HEK293 (cell line): ENCODE results near the gene GLRX2.

Source experiments
- CTCF ChIA-PET: fragments of 350-600 bp; formaldehyde crosslinking; extraction: SDS; loops from one replicate; lab custom pipeline; 2021; ENCODE audit warnings: antibody characterized with exemption; lab: Yijun Ruan, JAX
- POLR2A ChIA-PET: fragments of 300-600 bp; formaldehyde crosslinking; extraction: SDS; loops from one replicate; lab custom pipeline; 2020; ENCODE audit warnings: antibody characterized with exemption, inconsistent platforms; lab: Yijun Ruan, JAX
- H3K27ac ChIP-seq: fragments of 200-500 bp; sonication (Bioruptor generic); 2 replicates; pipeline ENCODE4 v1.5.1; 2014; ENCODE audit warnings: low read depth, low read length, control low read depth, inconsistent platforms; ENCODE audit errors: extremely low read depth
- H3K36me3 ChIP-seq, 2 experiments: fragments of 200-500 bp in 1 of 2; sonication (Bioruptor generic) in 1 of 2; 1 replicate in 1 of 2; 2 replicates in 1 of 2; pipeline ENCODE4 v1.5.1; 2014 to 2017; ENCODE audit warnings: inconsistent platforms in 2 of 2, low read length in 2 of 2; ENCODE audit not compliant: control insufficient read depth in 2 of 2, insufficient read depth in 1 of 2
- H3K4me1 ChIP-seq: fragments of 200-500 bp; sonication (Bioruptor generic); 2 replicates; pipeline ENCODE4 v1.5.1; 2014; ENCODE audit warnings: mild to moderate bottlenecking, low read length, inconsistent platforms; ENCODE audit not compliant: control insufficient read depth, insufficient read depth
- H3K4me3 ChIP-seq: 2 replicates; pipeline ENCODE4 v1.5.1; 2011; ENCODE audit warnings: low read depth, mild to moderate bottlenecking, control low read depth, low read length, moderate library complexity
- H3K9me3 ChIP-seq: fragments of 200-500 bp; sonication (Bioruptor generic); 2 replicates; pipeline ENCODE4 v1.5.1; 2014; ENCODE audit warnings: low read depth, low read length, inconsistent platforms; ENCODE audit not compliant: control insufficient read depth, insufficient read depth
- FEZF1 ChIP-seq: fragments of 450-650 bp; formaldehyde crosslinking; IDR thresholded peaks from 2 replicates; pipeline ENCODE4 v1.5.1; 2016; ENCODE audit warnings: missing biosample characterization, missing genetic modification characterization
- IKZF3 ChIP-seq: fragments of 450-650 bp; IDR thresholded peaks from 2 replicates; pipeline ENCODE4 v1.5.0; 2018; ENCODE audit warnings: missing biosample characterization, mild to moderate bottlenecking, missing genetic modification characterization, moderate library complexity
- KLF10 ChIP-seq: fragments of 450-650 bp; IDR thresholded peaks from 2 replicates; pipeline ENCODE4 v1.5.1; 2018; ENCODE audit warnings: missing biosample characterization, mild to moderate bottlenecking, missing genetic modification characterization
- REPIN1 ChIP-seq: fragments of 450-650 bp; formaldehyde crosslinking; IDR thresholded peaks from 2 replicates; pipeline ENCODE4 v1.5.1; 2017; ENCODE audit warnings: missing biosample characterization, missing genetic modification characterization, low read depth
- SALL2 ChIP-seq: fragments of 450-650 bp; formaldehyde crosslinking; IDR thresholded peaks from 2 replicates; pipeline ENCODE4 v1.5.0; 2017; ENCODE audit warnings: missing biosample characterization, mild to moderate bottlenecking, missing genetic modification characterization, borderline replicate concordance
- ZBTB48 ChIP-seq: fragments of 450-650 bp; formaldehyde crosslinking; IDR thresholded peaks from 2 replicates; pipeline ENCODE4 v1.5.1; 2016; ENCODE audit warnings: missing biosample characterization, missing genetic modification characterization
- ZFP37 ChIP-seq: fragments of 450-650 bp; formaldehyde crosslinking; IDR thresholded peaks from 2 replicates; pipeline ENCODE4 v1.5.1; 2016; ENCODE audit warnings: missing biosample characterization, missing genetic modification characterization
- ZNF10 ChIP-seq: fragments of 450-650 bp; formaldehyde crosslinking; IDR thresholded peaks from 2 replicates; pipeline ENCODE4 v1.5.1; 2017; ENCODE audit warnings: missing biosample characterization, missing genetic modification characterization
- ZNF140 ChIP-seq: fragments of 450-650 bp; formaldehyde crosslinking; IDR thresholded peaks from 2 replicates; pipeline ENCODE4 v1.5.1; 2016; ENCODE audit warnings: missing biosample characterization, missing genetic modification characterization
- ZNF157 ChIP-seq: fragments of 450-650 bp; formaldehyde crosslinking; IDR thresholded peaks from 2 replicates; pipeline ENCODE4 v1.5.1; 2016; ENCODE audit warnings: missing biosample characterization, missing genetic modification characterization
- ZNF175 ChIP-seq: fragments of 450-650 bp; formaldehyde crosslinking; IDR thresholded peaks from 2 replicates; pipeline ENCODE4 v1.5.1; 2016; ENCODE audit warnings: missing biosample characterization, missing genetic modification characterization
- ZNF214 ChIP-seq: fragments of 450-650 bp; formaldehyde crosslinking; IDR thresholded peaks from 2 replicates; pipeline ENCODE4 v1.5.1; 2017; ENCODE audit warnings: missing biosample characterization, mild to moderate bottlenecking, missing genetic modification characterization, borderline replicate concordance
- ZNF274 ChIP-seq, 2 experiments: fragments of 200-500 bp in 1 of 2; fragments of 450-650 bp in 1 of 2; sonication (Bioruptor generic) in 1 of 2; formaldehyde crosslinking in 1 of 2; IDR thresholded peaks; 2 replicates each; pipeline versions ENCODE4 v1.5.1 to v1.6.1; 2014 to 2016; ENCODE audit warnings: borderline replicate concordance in 1 of 2, inconsistent platforms in 1 of 2, low read length in 1 of 2, missing biosample characterization in 1 of 2, missing genetic modification characterization in 1 of 2
- ZNF324 ChIP-seq: fragments of 450-650 bp; formaldehyde crosslinking; IDR thresholded peaks from 2 replicates; pipeline ENCODE4 v1.5.1; 2016; ENCODE audit warnings: missing biosample characterization, missing genetic modification characterization
- ZNF354C ChIP-seq: fragments of 450-650 bp; formaldehyde crosslinking; IDR thresholded peaks from 2 replicates; pipeline ENCODE4 v1.5.1; 2016; ENCODE audit warnings: missing biosample characterization, missing genetic modification characterization, low read depth, borderline replicate concordance
- ZNF366 ChIP-seq: fragments of 450-650 bp; formaldehyde crosslinking; conservative IDR thresholded peaks from 2 replicates; pipeline ENCODE4 v1.5.1; 2016; ENCODE audit warnings: missing biosample characterization, missing genetic modification characterization
- ZNF426 ChIP-seq: fragments of 450-650 bp; formaldehyde crosslinking; IDR thresholded peaks from 2 replicates; pipeline ENCODE4 v1.5.1; 2017; ENCODE audit warnings: missing biosample characterization, missing genetic modification characterization, mild to moderate bottlenecking, inconsistent platforms, moderate library complexity
- ZNF501 ChIP-seq: fragments of 450-650 bp; formaldehyde crosslinking; IDR thresholded peaks from 2 replicates; pipeline ENCODE4 v1.5.1; 2016; ENCODE audit warnings: missing biosample characterization, missing genetic modification characterization
- ZNF513 ChIP-seq: fragments of 450-650 bp; IDR thresholded peaks from 2 replicates; pipeline ENCODE4 v1.5.1; 2018; ENCODE audit warnings: missing biosample characterization, missing genetic modification characterization
- ZNF555 ChIP-seq: fragments of 450-650 bp; formaldehyde crosslinking; conservative IDR thresholded peaks from 2 replicates; pipeline ENCODE4 v1.5.1; 2017; ENCODE audit warnings: missing biosample characterization, mild to moderate bottlenecking, missing genetic modification characterization, inconsistent platforms
- ZNF558 ChIP-seq: fragments of 450-650 bp; formaldehyde crosslinking; IDR thresholded peaks from 2 replicates; pipeline ENCODE4 v1.5.1; 2016; ENCODE audit warnings: missing biosample characterization, missing genetic modification characterization
- ZNF596 ChIP-seq: fragments of 450-650 bp; IDR thresholded peaks from 2 replicates; pipeline ENCODE4 v1.5.0; 2018; ENCODE audit warnings: missing biosample characterization, mild to moderate bottlenecking, missing genetic modification characterization, moderate library complexity
- ZNF600 ChIP-seq: fragments of 450-650 bp; formaldehyde crosslinking; IDR thresholded peaks from 2 replicates; pipeline ENCODE4 v1.5.1; 2016; ENCODE audit warnings: missing biosample characterization, missing genetic modification characterization
- ZNF610 ChIP-seq: fragments of 450-650 bp; formaldehyde crosslinking; IDR thresholded peaks from 2 replicates; pipeline ENCODE4 v1.5.1; 2016; ENCODE audit warnings: missing biosample characterization, missing genetic modification characterization, borderline replicate concordance
- ZNF629 ChIP-seq: fragments of 450-650 bp; formaldehyde crosslinking; IDR thresholded peaks from 2 replicates; pipeline ENCODE4 v1.5.1; 2017; ENCODE audit warnings: missing biosample characterization, missing genetic modification characterization
- ZNF654 ChIP-seq: fragments of 450-650 bp; formaldehyde crosslinking; IDR thresholded peaks from 2 replicates; pipeline ENCODE4 v1.5.1; 2016; ENCODE audit warnings: low read depth, missing biosample characterization, missing genetic modification characterization
- ZNF776 ChIP-seq: fragments of 450-650 bp; formaldehyde crosslinking; IDR thresholded peaks from 2 replicates; pipeline ENCODE4 v1.5.0; 2017; ENCODE audit warnings: missing biosample characterization, missing genetic modification characterization, borderline replicate concordance
- ZNF792 ChIP-seq: fragments of 450-650 bp; formaldehyde crosslinking; IDR thresholded peaks from 2 replicates; pipeline ENCODE4 v1.5.1; 2016; ENCODE audit warnings: missing biosample characterization, missing genetic modification characterization
- TF ChIP-seq, protein P1 (sequence below): fragments of 450-650 bp; formaldehyde crosslinking; IDR thresholded peaks from 2 replicates; pipeline ENCODE4 v1.5.1; 2016; ENCODE audit warnings: missing biosample characterization, missing genetic modification characterization

GLRX2 gene

GRCh38 chr1:193060938-193061337 is 44.3 kb downstream of the GLRX2 start:
- TF ChIP-seq ZNF792: no peak
- TF ChIP-seq ZNF513 (tag by site-specific recombination): 0 out of 2 replicates have a peak, but pooled peaks have one; percentile 15
- TF ChIP-seq ZNF10 (tag by site-specific recombination): 0 out of 2 replicates have a peak, but pooled peaks have one; percentile 19
- no peak for TF ChIP-seq ZNF157
- no peak for TF ChIP-seq ZNF324 (tag by site-specific recombination)
- no peak for TF ChIP-seq ZNF558 (tag by site-specific recombination)
- TF ChIP-seq ZNF600 (tag by site-specific recombination): peak; percentile 30; the same call in 1 of the 2 replicates
- no peak for TF ChIP-seq ZFP37 (tag by site-specific recombination)
- no peak for TF ChIP-seq ZNF140 (tag by site-specific recombination)
- TF ChIP-seq ZNF214: no peak
- TF ChIP-seq ZBTB48 (tag by site-specific recombination): no peak
- TF ChIP-seq ZNF501 (tag by site-specific recombination): no peak
- TF ChIP-seq ZNF596 (tag by site-specific recombination): no peak
- no peak for TF ChIP-seq SALL2 (tag by site-specific recombination)
- TF ChIP-seq ZNF654 (tag by site-specific recombination): no peak
- no peak for TF ChIP-seq ZNF354C (tag by site-specific recombination)
- no peak for TF ChIP-seq ZNF776
- Histone ChIP-seq H3K4me1 (no peaks in the 10 kb centered on the region), H3K9me3 (no peaks in the 10 kb centered on the region), H3K36me3 (no peaks in the 10 kb centered on the region), H3K4me3 (peak overlapping the region; percentile 100), H3K27ac (no peak overlapping the region)
- POLR2A ChIA-PET: interaction anchor here (0.9 kb wide), 1 partner anchor 44 kb away, joined by 3 read pairs; the partner anchor contains the start of gene GLRX2
- CTCF ChIA-PET: interaction anchor here (0.6 to 0.8 kb wide), 2 partner anchors 19 to 62 kb away, joined by 4 read pairs; no protein-coding TSS in a partner anchor

- H3K4me3 ChIP-seq: peak overlapping the region; percentile 100
- no peaks in the 10 kb centered on the region for H3K4me1 ChIP-seq
- POLR2A ChIA-PET: interaction anchor here (0.9 kb wide), 1 partner anchor 45 kb away, joined by 3 read pairs; the partner anchor contains the start of gene GLRX2
- no peaks in the 10 kb centered on the region for H3K9me3 ChIP-seq
- H3K36me3 ChIP-seq: no peaks in the 10 kb centered on the region
- CTCF ChIA-PET: interaction anchor here (0.6 to 0.8 kb wide), 2 partner anchors 19 to 63 kb away, joined by 4 read pairs; no protein-coding TSS in a partner anchor
- peak overlapping the region; percentile 93 for H3K27ac ChIP-seq
- TF ChIP-seq KLF10 (0 out of 2 replicates have a peak, but pooled peaks have one; percentile 28), FEZF1 (no peak)
Observed at GRCh38 chr1:193060406-193060805, 44.8 kb downstream of the GLRX2 start.

GRCh38 chr1:193060115-193060403 is 45.2 kb downstream of the GLRX2 start:
- no peaks in the 10 kb centered on the region for H3K36me3 ChIP-seq
- H3K9me3 ChIP-seq: no peaks in the 10 kb centered on the region
- CTCF ChIA-PET: no interaction called here
- peak; percentile 81; the same call in 1 of the 2 replicates for TF ChIP-seq IKZF3 (tag by site-specific recombination)
- TF ChIP-seq ZNF274 (IDR thresholded peaks at IDR 0.05; ENCODE audit: low read length): no peak
- no peak for TF ChIP-seq ZNF274 (tag by site-specific recombination; IDR thresholded peaks at IDR 0.05; ENCODE audit: borderline replicate concordance)
- TF ChIP-seq ZBTB48 (tag by site-specific recombination): no peak
- no peak for TF ChIP-seq REPIN1 (tag by site-specific recombination)
- no peak for TF ChIP-seq ZNF629 (tag by site-specific recombination)
- TF ChIP-seq ZNF426 (tag by site-specific recombination): no peak
- TF ChIP-seq ZNF555 (tag by site-specific recombination): no peak
- TF ChIP-seq ZNF175 (tag by site-specific recombination): no peak
- TF ChIP-seq, protein P1, sequence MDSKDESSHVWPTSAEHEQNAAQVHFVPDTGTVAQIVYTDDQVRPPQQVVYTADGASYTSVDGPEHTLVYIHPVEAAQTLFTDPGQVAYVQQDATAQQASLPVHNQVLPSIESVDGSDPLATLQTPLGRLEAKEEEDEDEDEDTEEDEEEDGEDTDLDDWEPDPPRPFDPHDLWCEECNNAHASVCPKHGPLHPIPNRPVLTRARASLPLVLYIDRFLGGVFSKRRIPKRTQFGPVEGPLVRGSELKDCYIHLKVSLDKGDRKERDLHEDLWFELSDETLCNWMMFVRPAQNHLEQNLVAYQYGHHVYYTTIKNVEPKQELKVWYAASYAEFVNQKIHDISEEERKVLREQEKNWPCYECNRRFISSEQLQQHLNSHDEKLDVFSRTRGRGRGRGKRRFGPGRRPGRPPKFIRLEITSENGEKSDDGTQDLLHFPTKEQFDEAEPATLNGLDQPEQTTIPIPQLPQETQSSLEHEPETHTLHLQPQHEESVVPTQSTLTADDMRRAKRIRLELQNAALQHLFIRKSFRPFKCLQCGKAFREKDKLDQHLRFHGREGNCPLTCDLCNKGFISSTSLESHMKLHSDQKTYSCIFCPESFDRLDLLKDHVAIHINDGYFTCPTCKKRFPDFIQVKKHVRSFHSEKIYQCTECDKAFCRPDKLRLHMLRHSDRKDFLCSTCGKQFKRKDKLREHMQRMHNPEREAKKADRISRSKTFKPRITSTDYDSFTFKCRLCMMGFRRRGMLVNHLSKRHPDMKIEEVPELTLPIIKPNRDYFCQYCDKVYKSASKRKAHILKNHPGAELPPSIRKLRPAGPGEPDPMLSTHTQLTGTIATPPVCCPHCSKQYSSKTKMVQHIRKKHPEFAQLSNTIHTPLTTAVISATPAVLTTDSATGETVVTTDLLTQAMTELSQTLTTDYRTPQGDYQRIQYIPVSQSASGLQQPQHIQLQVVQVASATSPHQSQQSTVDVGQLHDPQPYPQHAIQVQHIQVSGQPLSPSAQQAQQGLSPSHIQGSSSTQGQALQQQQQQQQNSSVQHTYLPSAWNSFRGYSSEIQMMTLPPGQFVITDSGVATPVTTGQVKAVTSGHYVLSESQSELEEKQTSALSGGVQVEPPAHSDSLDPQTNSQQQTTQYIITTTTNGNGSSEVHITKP (tag by site-specific recombination): no peak
- 0 out of 2 replicates have a peak, but pooled peaks have one; percentile 12 for TF ChIP-seq ZNF366 (tag by site-specific recombination)
- no peak for TF ChIP-seq ZNF610
- H3K27ac ChIP-seq: peak overlapping the region; percentile 93
- POLR2A ChIA-PET: interaction anchor here (0.9 kb wide), 1 partner anchor 45 kb away, joined by 3 read pairs; the partner anchor contains the start of gene GLRX2
- H3K4me3 ChIP-seq: peak overlapping the region; percentile 100
- H3K4me1 ChIP-seq: no peaks in the 10 kb centered on the region
